SK-N-SH (cell line): ENCODE results near the gene ACSF3.

ENCODE experiments used
- CTCF ChIP-seq: fragments of 200-600 bp; sonication (generic); IDR thresholded peaks from 2 replicates; pipeline ENCODE4 v1.6.1; 2017; ENCODE audit warnings: antibody characterized with exemption, mild to moderate bottlenecking, moderate library complexity
- JUND ChIP-seq: IDR thresholded peaks from 2 replicates; pipeline ENCODE4 v1.4.0; 2012
- MXI1 ChIP-seq: IDR thresholded peaks from 2 replicates; pipeline ENCODE4 v1.6.1; 2012; ENCODE audit warnings: mild to moderate bottlenecking, low read depth, low read length, improper control_type of control experiment
- TAF1 ChIP-seq: IDR thresholded peaks from 2 replicates; pipeline ENCODE4 v1.6.1; 2012; ENCODE audit warnings: low read depth, mild to moderate bottlenecking, low read length, moderate library complexity, borderline replicate concordance
- USF2 ChIP-seq: fragments of 150-350 bp; IDR thresholded peaks from 2 replicates; pipeline ENCODE4 v1.6.1; 2017; ENCODE audit warnings: antibody characterized with exemption, low read length, low read depth, borderline replicate concordance
- ZBTB33 ChIP-seq: IDR thresholded peaks from 2 replicates; pipeline ENCODE4 v1.4.0; 2012; ENCODE audit warnings: low read depth, borderline replicate concordance

- TF ChIP-seq CTCF (peak; percentile 10; the same call in 1 of the 2 replicates), MXI1 (no peak), JUND (no peak), USF2 (no peak), TAF1 (no peak), ZBTB33 (no peak)
These were observed 74.9 kb downstream of the ACSF3 start for GRCh38 chr16:89168381-89169189.
